Smooth muscle cell (in vitro differentiated cells): Measurements from ENCODE around the gene CERKL. TPM values are rescaled to one million over a fixed set of nuclear protein-coding genes. Genes with fewer than 3 reads are reported as not detected.

ENCODE experiments used
- DNase-seq: peaks from one replicate; lab custom pipeline; 2025; ENCODE audit not compliant: unreplicated experiment; lab: John Stamatoyannopoulos, UW
- H2AFZ ChIP-seq: fragments of 200-600 bp; sonication (generic); 2 replicates; pipeline ENCODE4 v1.6.0; 2016; ENCODE audit warnings: antibody characterized with exemption, low read depth, mild to moderate bottlenecking
- H3F3A ChIP-seq: fragments of 200-600 bp; sonication (generic); 2 replicates; pipeline ENCODE4 v1.6.0; 2017; ENCODE audit warnings: antibody characterized with exemption, low read depth
- H3K27ac ChIP-seq: fragments of 200-600 bp; sonication (generic); 2 replicates; pipeline ENCODE4 v1.5.1; 2016; ENCODE audit warnings: low read depth, mild to moderate bottlenecking
- H3K27me3 ChIP-seq: fragments of 200-600 bp; sonication (generic); 2 replicates; pipeline ENCODE4 v1.6.1; 2016; ENCODE audit warnings: low read depth, mild to moderate bottlenecking
- H3K36me3 ChIP-seq: fragments of 200-600 bp; sonication (generic); 2 replicates; pipeline ENCODE4 v1.5.1; 2016; ENCODE audit warnings: low read depth
- H3K4me1 ChIP-seq: fragments of 200-600 bp; sonication (generic); 2 replicates; pipeline ENCODE4 v1.5.1; 2016; ENCODE audit warnings: low read depth
- H3K4me2 ChIP-seq: fragments of 200-600 bp; sonication (generic); 2 replicates; pipeline ENCODE4 v1.6.0; 2016; ENCODE audit warnings: mild to moderate bottlenecking
- H3K4me3 ChIP-seq: fragments of 200-600 bp; sonication (generic); 2 replicates; pipeline ENCODE4 v1.5.1; 2016; ENCODE audit warnings: mild to moderate bottlenecking
- H3K79me2 ChIP-seq: fragments of 200-600 bp; sonication (generic); 2 replicates; pipeline ENCODE4 v1.6.0; 2016; ENCODE audit warnings: low read depth, mild to moderate bottlenecking
- H3K9ac ChIP-seq: fragments of 200-600 bp; sonication (generic); 2 replicates; pipeline ENCODE4 v1.6.0; 2016; ENCODE audit warnings: low read depth
- H3K9me3 ChIP-seq: fragments of 200-600 bp; sonication (generic); replicated peaks from 2 replicates; pipeline ENCODE4 v1.5.1; 2016; ENCODE audit warnings: low read depth
- H4K20me1 ChIP-seq: fragments of 200-600 bp; sonication (generic); 2 replicates; pipeline ENCODE4 v1.6.0; 2016; ENCODE audit warnings: low read depth
- WGBS: methylation state at CpG from one replicate; pipeline ENCODE4 v1.1.7; 2016; ENCODE audit warnings: low lambda C conversion rate; 5-methylcytosine and 5-hydroxymethylcytosine counted together
- polyA plus RNA-seq: library from polyadenylated mRNA; unstranded; fragments of >200 nt; fragmentation: Nextera tagmentation; extraction: Ambion mirVana; gene quantifications from 2 replicates; pipeline ENCODE4 v1.2.1, GENCODE V29; 2016
- total RNA-seq: library from RNA; depleted of rRNA; stranded (reverse); fragments of >200 nt; gene quantifications from 2 replicates; pipeline ENCODE4 v1.2.3, GENCODE V29; 2014
- TF ChIP-seq, protein P1 (sequence below): fragments of 200-600 bp; sonication (generic); IDR thresholded peaks from 2 replicates; pipeline ENCODE4 v1.5.1; 2017; ENCODE audit warnings: borderline replicate concordance, mild to moderate bottlenecking, antibody characterized with exemption; ENCODE audit not compliant: insufficient read depth, poor library complexity, severe bottlenecking

CERKL gene
- total and polyA plus RNA-seq, 2 experiments from 2014 or later: 1.4 TPM; not detected in 1

DNA sequence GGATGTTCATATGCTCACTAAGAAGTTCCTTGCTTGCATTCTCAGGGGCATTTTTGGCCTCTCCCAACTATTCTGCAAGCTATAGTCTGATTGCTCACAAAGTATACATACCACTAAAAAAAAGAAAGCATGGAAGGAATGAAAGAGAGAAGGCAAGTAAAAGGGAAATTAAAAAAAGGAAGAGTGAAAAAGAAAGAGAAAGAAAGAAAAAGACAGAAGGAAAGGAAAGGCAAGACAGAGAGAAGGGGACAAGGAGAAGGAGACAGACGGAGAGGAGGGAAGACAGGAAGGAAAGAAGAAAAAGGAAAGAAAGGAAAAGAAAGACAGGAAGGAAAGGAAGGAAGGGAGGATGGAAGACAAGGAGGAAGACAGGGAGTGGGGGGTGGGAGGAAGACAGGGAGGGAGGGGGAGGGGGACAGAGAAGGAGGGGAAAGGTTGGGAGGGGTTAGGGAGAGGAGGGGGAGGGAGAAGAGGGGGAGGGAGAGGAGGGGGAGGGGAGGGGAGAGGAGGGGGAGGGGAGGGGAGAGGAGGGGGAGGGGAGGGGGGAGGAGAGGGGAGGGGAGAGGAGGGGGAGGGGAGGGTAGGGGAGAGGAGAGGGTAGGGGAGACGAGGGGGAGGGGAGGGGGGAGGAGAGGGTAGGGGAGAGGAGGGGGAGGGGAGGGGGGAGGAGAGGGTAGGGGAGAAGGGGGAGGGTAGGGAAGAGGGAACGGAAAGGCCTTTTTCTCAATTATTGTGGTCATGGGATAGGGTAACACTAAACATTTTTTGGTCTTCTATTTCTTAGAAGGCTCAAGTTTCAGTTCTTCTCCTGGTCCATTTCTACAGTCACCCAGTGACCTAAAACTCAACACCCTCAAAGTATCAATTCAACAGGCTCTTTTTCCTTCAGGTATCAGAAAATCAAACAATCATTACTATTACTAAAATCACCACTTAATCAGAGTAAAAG, 50.7 kb downstream of the CERKL start:
- Histone ChIP-seq H2AFZ (no peak overlapping the region), H3K4me2 (no peak overlapping the region), H3K27me3 (peaks cover 6% of the 10 kb centered on the region), H3K4me3 (no peak overlapping the region), H3F3A (no peaks in the 10 kb centered on the region), H3K9ac (no peak overlapping the region), H3K9me3 (no peaks in the 10 kb centered on the region), H3K79me2 (no peaks in the 10 kb centered on the region), H3K36me3 (no peaks in the 10 kb centered on the region), H3K27ac (no peak overlapping the region), H3K4me1 (no peaks in the 10 kb centered on the region), H4K20me1 (no peaks in the 10 kb centered on the region)
- TF ChIP-seq, protein P1, sequence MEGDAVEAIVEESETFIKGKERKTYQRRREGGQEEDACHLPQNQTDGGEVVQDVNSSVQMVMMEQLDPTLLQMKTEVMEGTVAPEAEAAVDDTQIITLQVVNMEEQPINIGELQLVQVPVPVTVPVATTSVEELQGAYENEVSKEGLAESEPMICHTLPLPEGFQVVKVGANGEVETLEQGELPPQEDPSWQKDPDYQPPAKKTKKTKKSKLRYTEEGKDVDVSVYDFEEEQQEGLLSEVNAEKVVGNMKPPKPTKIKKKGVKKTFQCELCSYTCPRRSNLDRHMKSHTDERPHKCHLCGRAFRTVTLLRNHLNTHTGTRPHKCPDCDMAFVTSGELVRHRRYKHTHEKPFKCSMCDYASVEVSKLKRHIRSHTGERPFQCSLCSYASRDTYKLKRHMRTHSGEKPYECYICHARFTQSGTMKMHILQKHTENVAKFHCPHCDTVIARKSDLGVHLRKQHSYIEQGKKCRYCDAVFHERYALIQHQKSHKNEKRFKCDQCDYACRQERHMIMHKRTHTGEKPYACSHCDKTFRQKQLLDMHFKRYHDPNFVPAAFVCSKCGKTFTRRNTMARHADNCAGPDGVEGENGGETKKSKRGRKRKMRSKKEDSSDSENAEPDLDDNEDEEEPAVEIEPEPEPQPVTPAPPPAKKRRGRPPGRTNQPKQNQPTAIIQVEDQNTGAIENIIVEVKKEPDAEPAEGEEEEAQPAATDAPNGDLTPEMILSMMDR: no peak
- DNase-seq: no peak
- WGBS: 36% methylated on average over 2 of the region's 3 CpGs

DNA sequence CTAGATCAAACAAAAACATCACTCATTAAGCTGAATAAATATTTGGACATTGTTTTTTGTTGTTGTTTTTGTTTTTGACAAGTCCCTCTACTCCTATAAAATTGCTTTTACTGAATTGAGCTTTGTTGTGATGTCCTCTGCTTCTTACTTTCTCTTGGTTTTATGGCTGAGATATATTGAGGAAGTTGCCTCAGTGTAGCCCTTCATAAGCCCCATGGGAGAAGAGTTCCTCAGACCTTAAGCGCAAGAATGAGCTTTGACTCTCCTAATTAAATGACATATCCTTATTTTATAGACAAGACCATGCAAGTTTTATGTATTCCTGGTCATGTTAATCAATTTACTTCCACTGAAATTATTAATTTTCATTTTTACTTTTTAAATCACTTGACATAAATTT, 54.9 kb downstream of the CERKL start:
- no peaks in the 10 kb centered on the region for H3F3A ChIP-seq
- no peak overlapping the region for H3K4me3 ChIP-seq
- WGBS: 88% methylated on average over 1 of the region's 1 CpG
- no peaks in the 10 kb centered on the region for H3K36me3 ChIP-seq
- no peak overlapping the region for H2AFZ ChIP-seq
- no peaks in the 10 kb centered on the region for H4K20me1 ChIP-seq
- H3K27me3 ChIP-seq: peaks cover 6% of the 10 kb centered on the region
- no peak overlapping the region for H3K4me2 ChIP-seq
- no peaks in the 10 kb centered on the region for H3K4me1 ChIP-seq
- H3K79me2 ChIP-seq: no peaks in the 10 kb centered on the region
- H3K9ac ChIP-seq: no peak overlapping the region
- H3K9me3 ChIP-seq: no peaks in the 10 kb centered on the region
- TF ChIP-seq, protein P1: no peak
- no peak for DNase-seq
- H3K27ac ChIP-seq: no peak overlapping the region

DNA sequence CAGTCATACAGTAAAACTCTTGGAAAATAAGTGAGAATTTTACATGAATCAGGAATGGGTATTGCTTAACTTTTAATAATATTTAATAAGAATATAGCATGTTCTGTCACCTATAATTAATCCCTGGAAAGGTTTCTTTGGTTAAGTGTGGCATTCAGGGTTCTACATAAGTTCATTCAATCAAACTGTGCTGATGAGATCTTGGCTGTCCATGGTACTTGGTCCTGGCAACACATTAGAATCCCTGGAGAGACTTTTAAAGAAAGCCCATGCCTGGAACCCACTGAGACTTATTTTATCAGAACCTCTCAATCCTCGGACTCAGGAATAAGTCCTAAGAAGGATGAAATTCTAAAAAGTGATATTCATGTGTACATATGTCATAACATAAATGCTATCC, 60.3 kb downstream of the CERKL start:
- Histone ChIP-seq H3K27me3 (peaks cover 23% of the 10 kb centered on the region), H3K9me3 (no peaks in the 10 kb centered on the region), H3K36me3 (no peaks in the 10 kb centered on the region), H3K4me3 (no peak overlapping the region), H3K4me2 (no peak overlapping the region), H3K79me2 (no peaks in the 10 kb centered on the region), H3K27ac (no peak overlapping the region), H4K20me1 (no peaks in the 10 kb centered on the region), H2AFZ (no peak overlapping the region), H3K4me1 (no peaks in the 10 kb centered on the region), H3K9ac (no peak overlapping the region), H3F3A (no peaks in the 10 kb centered on the region)
- 75% methylated on average over 1 of the region's 1 CpG for WGBS
- DNase-seq: no peak
- TF ChIP-seq, protein P1: no peak
